Measurements from ENCODE around the gene NAP1L1.
A peak's percentile ranks its signal among the peaks of the same experiment; 100 is the strongest.

The NAP1L1 gene

GRCh38 chr12:76020731-76021672, 63.5 kb downstream of the NAP1L1 start:
- no peak for TF ChIP-seq CTCF (IDR thresholded peaks at IDR 0.05; ENCODE audit: low read depth, low read length, missing control alignments)

GRCh38 chr12:76020281-76020680, 64.2 kb downstream of the NAP1L1 start:
- H3K4me3 ChIP-seq (ENCODE audit: low read depth, low read length) = no peak overlapping the region
- DNase-seq (ENCODE audit: low read depth) = peak; percentile 75
- in situ Hi-C loops (cut with HindIII; ENCODE audit: low sequenced_read_pairs) = no loop called here
- no peak for TF ChIP-seq CTCF (IDR thresholded peaks at IDR 0.05; ENCODE audit: low read depth, low read length, missing control alignments)

More at GRCh38 chr12:76020731-76021672, 63.5 kb downstream of the NAP1L1 start:
- in situ Hi-C loops (cut with HindIII; ENCODE audit: low sequenced_read_pairs) = no loop called here
- no peak overlapping the region for H3K4me3 ChIP-seq (ENCODE audit: low read depth, low read length)
- peak; percentile 98 for DNase-seq (ENCODE audit: low read depth)

GRCh38 chr12:76018672-76019071, 65.8 kb downstream of the NAP1L1 start:
- no peak overlapping the region for H3K4me3 ChIP-seq (ENCODE audit: low read depth, low read length)
- no peak for TF ChIP-seq CTCF (IDR thresholded peaks at IDR 0.05; ENCODE audit: low read depth, low read length, missing control alignments)
- in situ Hi-C loops (cut with HindIII; ENCODE audit: low sequenced_read_pairs) = no loop called here
- DNase-seq (ENCODE audit: low read depth) = no peak

GRCh38 chr12:76018111-76018510, 66.4 kb downstream of the NAP1L1 start:
- no peak for DNase-seq (ENCODE audit: low read depth)
- no peak overlapping the region for H3K4me3 ChIP-seq (ENCODE audit: low read depth, low read length)
- in situ Hi-C loops (cut with HindIII; ENCODE audit: low sequenced_read_pairs) = no loop called here
- no peak for TF ChIP-seq CTCF (IDR thresholded peaks at IDR 0.05; ENCODE audit: low read depth, low read length, missing control alignments)

- no peak for DNase-seq (ENCODE audit: low read depth)
- in situ Hi-C loops (cut with HindIII; ENCODE audit: low sequenced_read_pairs) = no loop called here
- H3K4me3 ChIP-seq (ENCODE audit: low read depth, low read length) = no peak overlapping the region
- TF ChIP-seq CTCF (IDR thresholded peaks at IDR 0.05; ENCODE audit: low read depth, low read length, missing control alignments) = no peak
Observed at GRCh38 chr12:76014007-76014406, 70.5 kb downstream of the NAP1L1 start.

GRCh38 chr12:76013603-76014002, 70.9 kb downstream of the NAP1L1 start:
- TF ChIP-seq CTCF (IDR thresholded peaks at IDR 0.05; ENCODE audit: low read depth, low read length, missing control alignments) = no peak
- in situ Hi-C loops (cut with HindIII; ENCODE audit: low sequenced_read_pairs) = no loop called here
- no peak for DNase-seq (ENCODE audit: low read depth)
- no peak overlapping the region for H3K4me3 ChIP-seq (ENCODE audit: low read depth, low read length)
